HG03565 (cell line): ENCODE data around the gene SPATA24.
"Not testable (repeated sequence)": the region's sequence is repeated elsewhere in the genome, so short reads cannot be mapped to it uniquely, and the experiment has no call there.

Experiments used
- ATAC-seq: cut with Tn5 transposase; IDR thresholded peaks from one replicate; pipeline ENCODE4 v1.9.1; 2021; ENCODE audit warnings: mild to moderate bottlenecking, moderate library complexity; ENCODE audit not compliant: unreplicated experiment

The SPATA24 gene

DNA sequence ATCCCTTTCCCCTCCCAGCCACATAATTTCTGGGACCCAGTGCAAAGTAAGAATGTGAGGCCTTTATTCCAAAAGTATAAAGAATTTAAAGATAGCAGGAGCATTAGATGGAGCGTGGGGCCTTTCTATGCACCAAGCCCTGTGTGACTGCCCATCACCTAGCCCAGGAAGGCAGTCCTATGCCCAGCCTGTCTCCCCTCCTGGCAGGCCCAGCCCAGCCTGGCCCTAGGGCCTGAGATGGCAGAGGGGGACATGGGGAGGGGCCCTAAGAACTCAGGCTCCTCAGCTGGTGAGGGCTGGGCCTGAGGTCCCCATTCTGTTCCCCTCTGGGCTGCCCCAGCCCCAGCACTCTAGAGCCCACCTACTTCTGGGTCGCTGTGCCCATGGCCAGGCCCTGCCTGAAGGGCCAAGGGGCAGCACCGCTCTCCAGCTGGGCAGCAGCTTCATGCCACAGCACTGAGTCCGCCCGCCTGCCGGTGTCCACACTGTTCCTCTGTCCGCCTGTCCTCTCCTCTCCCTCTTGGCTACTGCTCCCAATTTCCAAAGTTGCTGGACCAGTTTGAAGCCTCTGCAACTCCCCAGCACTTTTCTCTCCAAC is 19.8 kb downstream of the SPATA24 start:
- no peak for ATAC-seq

GRCh38 chr5:139383275-139383992 is 20.5 kb downstream of the SPATA24 start, which contains the start of gene SLC23A1:
Gene SLC23A1, minus strand, starts transcription at chr5:139383297. Its CDS starts 44 bp downstream, at chr5:139383253.
- ATAC-seq, result no peak

GRCh38 chr5:139382807-139383206 is 21.1 kb downstream of the SPATA24 start:
- no peak for ATAC-seq

- no peak for ATAC-seq
These were observed 21.8 kb downstream of the SPATA24 start for GRCh38 chr5:139381837-139382761.

GRCh38 chr5:139379626-139380449 is 24.1 kb downstream of the SPATA24 start:
- ATAC-seq, result no peak

DNA sequence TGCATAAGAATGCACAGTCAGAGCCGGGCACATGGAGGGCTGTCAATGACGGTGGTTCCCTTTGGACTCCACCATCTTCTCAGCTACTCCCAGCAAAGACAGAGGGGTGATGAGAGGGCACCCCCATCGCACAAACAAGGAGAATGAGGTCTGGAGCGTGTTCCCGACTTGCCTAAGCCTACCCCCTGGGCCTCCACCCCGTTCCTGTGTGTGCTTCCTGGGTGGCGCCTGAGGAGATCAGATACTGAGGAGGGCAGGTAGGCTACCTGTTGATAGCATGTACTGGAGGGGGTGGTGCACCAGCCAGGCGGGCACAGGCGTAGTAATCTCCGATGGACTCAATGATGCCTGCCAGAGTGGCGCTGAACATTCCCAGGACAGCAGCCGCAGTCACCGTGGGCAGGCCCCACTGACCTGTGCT is 24.9 kb downstream of the SPATA24 start:
- ATAC-seq, result no peak

DNA sequence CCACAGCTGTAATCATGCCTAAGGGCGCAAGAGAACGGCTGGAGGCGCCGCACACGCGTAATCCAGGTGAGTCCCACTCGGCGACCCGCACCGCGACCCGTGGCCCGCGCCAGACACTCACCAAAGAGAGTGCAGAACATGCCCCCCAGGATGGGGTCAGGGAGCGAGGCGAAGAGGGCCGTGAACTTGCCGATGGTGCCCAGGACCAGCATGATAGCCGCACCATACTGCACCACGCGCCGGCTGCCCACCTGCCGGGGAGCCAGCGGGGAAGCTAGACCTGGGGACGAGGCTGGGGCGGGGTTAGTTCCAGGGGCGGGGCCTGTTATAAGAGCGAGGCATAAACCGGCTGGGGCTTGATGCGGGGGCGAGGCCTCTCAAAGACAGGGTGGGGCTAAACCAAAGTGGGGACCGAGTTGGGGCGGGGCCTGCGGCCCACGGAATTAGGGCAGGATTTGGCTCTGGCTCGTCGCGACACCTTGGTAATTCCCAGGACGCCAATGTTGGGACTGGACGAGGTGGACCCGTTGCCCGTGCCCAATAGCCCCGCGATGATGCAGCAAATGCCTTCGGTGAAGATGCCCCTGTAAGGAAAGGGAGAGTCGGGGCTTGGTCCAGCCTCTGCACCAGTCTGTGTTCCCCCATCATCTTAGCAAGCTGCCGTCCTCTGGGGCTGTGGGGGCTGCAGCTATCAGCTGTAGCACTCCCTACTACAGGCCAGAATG is 25.6 kb downstream of the SPATA24 start:
- no peak for ATAC-seq

GRCh38 chr5:139377226-139377625 is 26.7 kb downstream of the SPATA24 start:
- no peak for ATAC-seq

- no peak for ATAC-seq
These were observed 27.5 kb downstream of the SPATA24 start for GRCh38 chr5:139376364-139376763.

DNA sequence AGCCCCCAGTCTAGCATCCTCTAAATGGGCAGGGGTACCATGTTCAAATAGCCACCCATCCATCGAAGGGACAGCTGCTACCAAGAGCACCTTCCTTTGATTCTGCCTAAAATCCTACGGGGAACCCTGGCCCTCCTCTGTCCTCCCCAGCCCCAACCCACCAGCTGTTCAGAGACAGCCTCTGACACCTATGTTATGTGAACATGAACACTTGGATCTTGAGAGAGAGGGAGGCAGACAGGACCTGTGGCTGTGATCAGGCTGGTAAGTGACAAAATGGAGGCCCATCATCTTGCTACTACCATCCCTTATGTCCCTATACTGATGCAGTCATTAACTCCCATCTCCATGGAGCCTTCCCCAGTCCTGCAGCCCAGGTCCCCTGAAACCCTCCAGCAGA is 29.0 kb downstream of the SPATA24 start:
- no peak for ATAC-seq

DNA sequence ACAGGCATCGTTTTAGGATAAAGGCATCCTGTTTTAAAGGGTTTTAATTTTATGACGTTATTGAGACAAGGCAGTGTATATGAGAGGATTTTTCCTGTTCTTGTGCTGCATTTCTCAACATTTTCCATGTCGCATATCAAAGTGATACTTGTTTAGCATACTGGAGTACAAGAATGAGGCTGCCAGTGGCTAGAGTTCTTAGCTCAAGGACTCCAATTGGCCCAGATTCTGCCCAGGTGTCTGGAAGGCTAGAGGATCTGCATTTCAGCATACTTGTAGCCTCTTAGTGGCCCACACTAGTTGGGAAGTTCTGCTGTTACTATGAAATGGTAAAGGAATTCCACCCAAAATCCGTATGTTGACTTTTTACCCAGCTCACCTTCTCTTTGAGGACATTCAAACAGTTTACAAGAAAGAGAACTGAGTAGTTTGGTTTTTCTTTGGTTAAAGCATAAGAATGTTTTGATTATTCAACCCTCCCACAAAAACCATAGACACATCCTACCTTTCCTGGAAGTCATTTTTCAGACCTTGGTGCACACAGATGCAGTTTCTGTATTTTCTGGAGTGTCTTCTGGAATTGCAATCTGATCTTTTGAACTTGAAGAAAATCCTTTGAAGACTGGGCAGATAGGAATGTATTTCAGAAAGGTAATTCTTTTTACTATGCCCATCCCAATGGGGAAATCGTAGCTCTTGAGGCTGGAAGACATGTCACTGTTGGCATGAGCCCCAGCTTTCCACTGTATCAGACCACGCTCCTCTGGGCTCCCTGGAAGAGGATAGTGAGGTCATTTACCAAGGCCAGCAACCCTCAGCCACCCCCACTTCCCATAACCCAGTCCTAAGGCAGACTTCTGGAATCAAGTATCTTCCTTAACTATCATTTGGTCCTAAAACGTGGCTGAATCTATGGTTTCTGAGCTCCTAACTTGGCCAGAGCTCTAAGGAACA is 32.1 kb downstream of the SPATA24 start:
- no peak for ATAC-seq

DNA sequence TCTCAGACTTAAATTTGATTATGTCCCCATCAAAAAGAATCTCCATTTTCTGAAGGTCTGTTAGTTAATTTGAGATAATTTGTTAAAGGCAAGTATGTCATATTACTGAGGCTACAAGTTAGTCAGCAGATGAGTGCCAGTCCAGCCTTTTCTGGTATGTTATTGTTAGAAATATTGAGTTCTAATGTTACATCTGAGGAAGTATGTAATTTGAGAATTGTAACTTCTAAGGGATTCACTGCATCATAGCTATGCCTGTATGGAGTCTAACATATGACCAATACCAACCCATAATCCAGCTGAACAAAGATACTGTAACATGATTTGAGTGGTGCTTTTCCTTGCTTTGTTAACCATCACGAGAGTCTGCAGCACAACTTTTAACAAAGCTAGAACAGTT is 34.7 kb downstream of the SPATA24 start:
- no peak for ATAC-seq

DNA sequence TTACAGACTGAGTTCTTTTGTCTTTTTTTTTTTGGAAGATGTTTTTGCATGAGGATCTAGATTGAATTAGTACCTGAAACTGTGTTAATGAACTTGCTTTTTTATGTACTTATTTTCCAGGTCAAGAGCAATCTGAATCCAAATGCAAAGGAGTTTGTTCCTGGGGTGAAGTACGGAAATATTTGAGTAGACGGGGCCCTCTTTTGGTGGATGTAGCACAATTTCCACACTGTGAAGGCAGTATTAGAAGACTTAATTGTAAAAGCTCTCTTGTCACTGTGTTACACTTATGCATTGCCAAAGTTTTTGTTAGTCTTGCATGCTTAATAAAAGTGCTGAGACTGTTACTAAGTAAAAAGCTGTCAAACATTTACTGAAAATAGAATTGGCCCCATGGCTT is 35.3 kb downstream of the SPATA24 start:
- ATAC-seq, result no peak

DNA sequence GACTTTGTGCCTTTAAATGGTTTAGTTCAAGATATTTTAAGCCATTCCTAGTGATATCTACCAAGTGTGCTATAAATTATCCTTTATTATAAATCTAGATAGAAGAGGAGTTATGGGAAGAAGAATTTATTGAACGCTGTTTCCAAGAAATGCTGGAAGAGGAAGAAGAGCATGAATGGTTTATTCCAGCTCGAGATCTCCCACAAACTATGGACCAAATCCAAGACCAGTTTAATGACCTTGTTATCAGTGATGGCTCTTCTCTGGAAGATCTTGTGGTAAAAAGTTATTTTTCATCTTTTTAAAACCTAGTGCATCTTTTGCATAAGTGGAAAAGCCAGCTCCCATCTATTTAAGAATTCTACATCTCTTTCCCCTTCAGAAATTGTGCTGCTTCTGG is 39.4 kb downstream of the SPATA24 start:
- no peak for ATAC-seq

GRCh38 chr5:139363937-139364336 is 40.0 kb downstream of the SPATA24 start:
- ATAC-seq, result no peak

DNA sequence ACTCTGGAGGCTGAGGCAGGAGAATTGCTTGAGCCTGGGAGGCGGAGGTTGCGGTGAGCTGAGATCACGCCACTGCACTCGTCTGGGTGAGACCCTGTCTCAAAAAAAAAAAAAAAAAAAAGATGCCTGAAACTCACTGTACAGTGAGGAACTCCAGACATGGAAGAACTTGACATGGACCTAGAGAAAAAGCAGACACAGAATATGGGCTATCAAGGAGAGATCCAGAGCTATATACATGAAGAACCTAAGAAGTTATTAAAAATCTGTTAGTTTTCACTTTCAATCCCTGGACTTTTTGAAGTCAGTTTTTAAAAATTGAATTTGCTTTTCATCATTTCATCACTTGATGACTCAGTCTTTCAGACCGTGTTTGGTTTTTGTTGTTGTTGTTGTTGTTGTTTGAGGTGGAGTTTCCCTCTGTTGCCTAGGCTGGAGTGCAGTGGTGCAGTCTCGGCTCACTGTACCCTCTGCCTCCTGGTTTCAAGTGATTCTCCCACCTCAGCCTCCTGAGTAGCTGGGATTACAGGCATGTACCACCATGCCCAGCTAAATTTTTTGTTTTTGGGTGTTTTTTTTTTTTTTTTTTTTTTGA is 42.0 kb downstream of the SPATA24 start:
- ATAC-seq, result no peak

DNA sequence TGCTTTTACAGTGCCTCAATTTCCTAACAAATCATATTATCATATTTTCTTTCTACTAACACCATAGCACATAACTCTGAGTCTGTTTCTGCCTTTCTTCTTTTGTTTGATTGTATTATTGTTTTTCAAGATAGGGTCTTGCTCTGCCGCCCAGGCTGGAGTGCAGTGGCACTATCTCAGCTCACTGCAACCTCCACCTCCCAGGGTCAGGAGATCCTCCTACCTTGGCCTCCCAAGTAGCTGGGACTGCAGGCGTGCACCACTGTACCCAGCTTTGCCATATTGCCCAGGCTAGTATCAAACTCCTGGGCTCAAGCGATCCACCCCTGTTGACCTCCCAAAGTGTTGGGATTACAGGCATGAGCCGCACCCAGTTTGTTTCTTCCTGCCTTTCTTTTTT is 43.5 kb downstream of the SPATA24 start:
- no peak for ATAC-seq

GRCh38 chr5:139358064-139358463 is 45.8 kb downstream of the SPATA24 start:
- no peak for ATAC-seq

DNA sequence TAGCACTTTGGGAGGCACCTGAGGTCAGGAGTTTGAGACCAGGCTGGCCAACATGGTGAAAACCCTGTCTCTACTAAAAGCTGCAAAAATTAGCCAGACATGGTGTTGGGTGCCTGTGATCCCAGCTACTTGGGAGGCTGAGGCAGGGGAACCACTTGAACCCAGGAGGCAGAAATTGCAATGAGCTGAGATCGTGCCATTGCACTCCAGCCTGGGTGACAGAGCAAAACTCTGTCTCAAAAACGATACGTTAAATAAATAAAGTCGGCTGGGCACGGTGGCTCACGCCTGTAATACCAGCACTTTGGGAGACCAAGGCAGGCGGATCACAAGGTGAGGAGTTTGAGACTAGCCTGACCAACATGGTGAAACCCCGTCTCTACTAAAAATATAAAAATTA is 48.0 kb downstream of the SPATA24 start:
- not testable (repeated sequence) for ATAC-seq
